Smooth muscle cell (in vitro differentiated cells): ENCODE results near the gene NAA20. TPM values are rescaled to one million over a fixed set of nuclear protein-coding genes. Genes with fewer than 3 reads are reported as not detected.

Source experiments
- DNase-seq: peaks from one replicate; lab custom pipeline; 2025; ENCODE audit not compliant: unreplicated experiment; lab: John Stamatoyannopoulos, UW
- H2AFZ ChIP-seq: fragments of 200-600 bp; sonication (generic); 2 replicates; pipeline ENCODE4 v1.6.0; 2016; ENCODE audit warnings: antibody characterized with exemption, low read depth, mild to moderate bottlenecking
- H3F3A ChIP-seq: fragments of 200-600 bp; sonication (generic); 2 replicates; pipeline ENCODE4 v1.6.0; 2017; ENCODE audit warnings: antibody characterized with exemption, low read depth
- H3K27ac ChIP-seq: fragments of 200-600 bp; sonication (generic); 2 replicates; pipeline ENCODE4 v1.5.1; 2016; ENCODE audit warnings: low read depth, mild to moderate bottlenecking
- H3K27me3 ChIP-seq: fragments of 200-600 bp; sonication (generic); 2 replicates; pipeline ENCODE4 v1.6.1; 2016; ENCODE audit warnings: low read depth, mild to moderate bottlenecking
- H3K36me3 ChIP-seq: fragments of 200-600 bp; sonication (generic); 2 replicates; pipeline ENCODE4 v1.5.1; 2016; ENCODE audit warnings: low read depth
- H3K4me1 ChIP-seq: fragments of 200-600 bp; sonication (generic); 2 replicates; pipeline ENCODE4 v1.5.1; 2016; ENCODE audit warnings: low read depth
- H3K4me2 ChIP-seq: fragments of 200-600 bp; sonication (generic); 2 replicates; pipeline ENCODE4 v1.6.0; 2016; ENCODE audit warnings: mild to moderate bottlenecking
- H3K4me3 ChIP-seq: fragments of 200-600 bp; sonication (generic); 2 replicates; pipeline ENCODE4 v1.5.1; 2016; ENCODE audit warnings: mild to moderate bottlenecking
- H3K79me2 ChIP-seq: fragments of 200-600 bp; sonication (generic); 2 replicates; pipeline ENCODE4 v1.6.0; 2016; ENCODE audit warnings: low read depth, mild to moderate bottlenecking
- H3K9ac ChIP-seq: fragments of 200-600 bp; sonication (generic); 2 replicates; pipeline ENCODE4 v1.6.0; 2016; ENCODE audit warnings: low read depth
- H3K9me3 ChIP-seq: fragments of 200-600 bp; sonication (generic); replicated peaks from 2 replicates; pipeline ENCODE4 v1.5.1; 2016; ENCODE audit warnings: low read depth
- H4K20me1 ChIP-seq: fragments of 200-600 bp; sonication (generic); 2 replicates; pipeline ENCODE4 v1.6.0; 2016; ENCODE audit warnings: low read depth
- CTCF ChIP-seq: fragments of 200-600 bp; sonication (generic); IDR thresholded peaks from 2 replicates; pipeline ENCODE4 v1.5.1; 2017; ENCODE audit warnings: borderline replicate concordance, mild to moderate bottlenecking, antibody characterized with exemption; ENCODE audit not compliant: insufficient read depth, poor library complexity, severe bottlenecking
- WGBS: methylation state at CpG from one replicate; pipeline ENCODE4 v1.1.7; 2016; ENCODE audit warnings: low lambda C conversion rate; 5-methylcytosine and 5-hydroxymethylcytosine counted together
- polyA plus RNA-seq: library from polyadenylated mRNA; unstranded; fragments of >200 nt; fragmentation: Nextera tagmentation; extraction: Ambion mirVana; gene quantifications from 2 replicates; pipeline ENCODE4 v1.2.1, GENCODE V29; 2016
- total RNA-seq: library from RNA; depleted of rRNA; stranded (reverse); fragments of >200 nt; gene quantifications from 2 replicates; pipeline ENCODE4 v1.2.3, GENCODE V29; 2014

NAA20 gene
- total and polyA plus RNA-seq, 2 experiments from 2014 or later: 49.4 to 96.9 TPM

GRCh38 chr20:20070871-20071726 lies 53.9 kb downstream of the NAA20 start:
- no peaks in the 10 kb centered on the region for H3K27me3 ChIP-seq
- no peaks in the 10 kb centered on the region for H3K9me3 ChIP-seq
- TF ChIP-seq CTCF: no peak
- no peaks in the 10 kb centered on the region for H3K36me3 ChIP-seq
- H4K20me1 ChIP-seq: no peaks in the 10 kb centered on the region
- no peak overlapping the region for H3K4me2 ChIP-seq
- no peak for DNase-seq
- peaks cover 5% of the 10 kb centered on the region for H3K4me1 ChIP-seq
- H3K9ac ChIP-seq: no peak overlapping the region
- 78% methylated on average over 10 of the region's 10 CpGs for WGBS
- no peak overlapping the region for H3K27ac ChIP-seq
- no peak overlapping the region for H3K4me3 ChIP-seq
- H3K79me2 ChIP-seq: no peaks in the 10 kb centered on the region
- H3F3A ChIP-seq: peaks cover 9% of the 10 kb centered on the region
- H2AFZ ChIP-seq: no peak overlapping the region

GRCh38 chr20:20073801-20074371 lies 56.7 kb downstream of the NAA20 start:
- H3K27ac ChIP-seq: peak overlapping the region; percentile 61
- H3K4me1 ChIP-seq: peaks cover 5% of the 10 kb centered on the region
- no peak overlapping the region for H3K4me3 ChIP-seq
- H2AFZ ChIP-seq: peak overlapping the region; percentile 47
- no peaks in the 10 kb centered on the region for H3K36me3 ChIP-seq
- H4K20me1 ChIP-seq: no peaks in the 10 kb centered on the region
- no peaks in the 10 kb centered on the region for H3K27me3 ChIP-seq
- H3F3A ChIP-seq: peaks cover 9% of the 10 kb centered on the region
- no peaks in the 10 kb centered on the region for H3K9me3 ChIP-seq
- no peak overlapping the region for H3K9ac ChIP-seq
- peak overlapping the region; percentile 69 for H3K4me2 ChIP-seq
- H3K79me2 ChIP-seq: no peaks in the 10 kb centered on the region
- WGBS: 50% methylated on average over 15 of the region's 15 CpGs
- no peak for TF ChIP-seq CTCF
- no peak for DNase-seq

GRCh38 chr20:20075032-20075431 lies 57.9 kb downstream of the NAA20 start:
- Histone ChIP-seq H3K4me3 (no peak overlapping the region), H3K9me3 (no peaks in the 10 kb centered on the region), H3K79me2 (no peaks in the 10 kb centered on the region), H3K9ac (no peak overlapping the region), H2AFZ (no peak overlapping the region), H4K20me1 (no peaks in the 10 kb centered on the region), H3K27me3 (peaks cover 6% of the 10 kb centered on the region), H3K27ac (no peak overlapping the region), H3K36me3 (no peaks in the 10 kb centered on the region), H3F3A (peaks cover 9% of the 10 kb centered on the region), H3K4me2 (no peak overlapping the region), H3K4me1 (peaks cover 5% of the 10 kb centered on the region)
- DNase-seq: no peak
- 95% methylated on average over 4 of the region's 4 CpGs for WGBS
- TF ChIP-seq CTCF: no peak
